Activated T-helper 2 cell treated with anti-CD3 and anti-CD28 coated beads, Interferon-gamma antibody, Interleukin-2, Interleukin-4, amounts not matched to agents 10 μg/mL and 5 μg/mL and 100 μg/mL, durations not matched to agents 14 hours and 24 hours and 36 hours (primary cell): Measurements from ENCODE around the gene C5orf46. TPM values are rescaled to one million over a fixed set of nuclear protein-coding genes. Genes with fewer than 3 reads are reported as not detected.

Experiments used
- DNase-seq: peaks from one replicate; pipeline ENCODE4 v3.0.0; 2021; ENCODE audit warnings: low spot score
- H3K27ac Mint-ChIP-seq: one replicate; pipeline ENCODE4 v1.8.0; 2021; ENCODE audit warnings: mixed read lengths
- H3K27me3 Mint-ChIP-seq: one replicate; pipeline ENCODE4 v1.8.0; 2021; ENCODE audit warnings: low read depth, mixed read lengths
- H3K36me3 Mint-ChIP-seq: one replicate; pipeline ENCODE4 v1.8.0; 2021; ENCODE audit warnings: low read depth, mixed read lengths
- H3K4me1 Mint-ChIP-seq: one replicate; pipeline ENCODE4 v1.8.0; 2021; ENCODE audit warnings: low read depth, mixed read lengths
- H3K4me3 Mint-ChIP-seq: one replicate; pipeline ENCODE4 v1.8.0; 2021; ENCODE audit warnings: low read depth, mild to moderate bottlenecking, moderate library complexity, mixed read lengths
- H3K9me3 Mint-ChIP-seq: one replicate; pipeline ENCODE4 v1.8.0; 2021; ENCODE audit warnings: mixed read lengths
- intact Hi-C: fragments of 100-400 bp; cut with micrococcal nuclease; formaldehyde crosslinking; loops from one replicate; pipeline ENCODE4 v1.15.1; 2023
- total RNA-seq: library from RNA; stranded (reverse); gene quantifications from 2 replicates; pipeline ENCODE4 v1.2.3, GENCODE V29; 2022

The C5orf46 gene
- total RNA-seq, 1 donor from 2014 or later = not detected

DNA sequence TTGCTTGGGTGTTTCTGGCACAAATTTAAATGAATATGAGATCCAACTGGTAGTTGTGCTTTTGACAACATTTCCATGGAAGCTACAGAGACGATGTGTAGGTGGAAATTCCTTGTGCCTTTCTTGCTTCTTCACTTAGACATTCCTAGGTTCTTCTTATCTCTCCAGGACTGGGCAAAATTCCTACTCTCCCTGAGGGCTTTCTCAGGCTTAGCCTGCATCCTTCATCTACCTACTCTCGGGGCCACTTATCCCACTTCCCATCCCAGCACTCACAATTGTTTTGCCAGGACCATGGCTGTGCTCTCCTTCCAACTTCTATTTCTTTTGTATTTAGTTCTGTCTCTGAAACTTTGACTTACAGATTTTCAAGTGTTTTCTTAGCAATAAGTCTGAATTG, 57.1 kb downstream of the C5orf46 start:
- Mint-ChIP-seq H3K9me3 (no peaks in the 10 kb centered on the region), H3K4me3 (no peak overlapping the region), H3K27me3 (peaks cover 10% of the 10 kb centered on the region), H3K4me1 (no peaks in the 10 kb centered on the region), H3K36me3 (no peaks in the 10 kb centered on the region), H3K27ac (no peak overlapping the region)
- DNase-seq = no peak
- intact Hi-C loops = no loop called here

DNA sequence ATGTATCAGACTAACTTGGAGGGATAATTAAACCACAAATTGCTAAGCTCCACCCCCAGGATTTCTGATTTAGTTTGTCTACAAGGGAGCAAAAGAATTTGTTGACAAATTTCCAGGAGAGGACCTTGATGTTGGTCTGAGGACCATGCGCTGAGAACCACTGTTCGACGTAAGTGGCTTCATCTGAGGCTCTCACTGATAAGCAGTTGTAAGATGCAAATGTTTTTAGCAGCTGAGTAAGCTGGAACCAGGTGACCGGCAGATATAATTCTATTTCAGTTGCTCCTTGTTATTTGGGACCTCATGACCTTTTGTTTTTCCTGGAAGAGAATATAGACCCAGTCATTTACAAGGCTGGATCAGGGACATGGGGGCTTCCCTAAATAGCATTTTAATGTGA, 60.7 kb downstream of the C5orf46 start:
- no peak for DNase-seq
- Mint-ChIP-seq H3K9me3 (no peaks in the 10 kb centered on the region), H3K4me1 (no peaks in the 10 kb centered on the region), H3K27me3 (peaks cover 10% of the 10 kb centered on the region), H3K27ac (no peak overlapping the region), H3K36me3 (no peaks in the 10 kb centered on the region), H3K4me3 (no peak overlapping the region)
- intact Hi-C loops = no loop called here

DNA sequence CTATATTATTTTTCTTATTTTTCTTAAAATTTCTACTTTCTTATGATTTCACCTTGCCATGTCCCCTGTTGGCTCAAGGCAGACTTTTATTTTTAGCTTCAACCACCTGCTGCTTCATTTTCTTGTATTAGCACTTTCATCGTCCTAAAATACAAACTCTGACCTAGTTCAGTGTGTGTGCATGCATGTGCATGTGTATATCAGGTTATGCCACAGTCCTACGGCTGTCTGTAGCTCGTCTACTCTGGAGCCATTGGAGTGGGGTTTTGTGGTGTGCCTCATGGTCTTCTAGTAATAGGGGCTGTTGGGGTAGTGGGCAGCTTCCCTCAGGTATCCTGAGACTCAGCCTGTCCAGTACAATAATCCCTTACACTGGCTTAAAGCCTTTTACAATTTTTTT, 61.5 kb downstream of the C5orf46 start:
- no peak for DNase-seq
- H3K27ac Mint-ChIP-seq = no peak overlapping the region
- H3K9me3 Mint-ChIP-seq = no peaks in the 10 kb centered on the region
- no peaks in the 10 kb centered on the region for H3K4me1 Mint-ChIP-seq
- H3K36me3 Mint-ChIP-seq = no peaks in the 10 kb centered on the region
- intact Hi-C loops = no loop called here
- H3K4me3 Mint-ChIP-seq = no peak overlapping the region
- peaks cover 10% of the 10 kb centered on the region for H3K27me3 Mint-ChIP-seq

DNA sequence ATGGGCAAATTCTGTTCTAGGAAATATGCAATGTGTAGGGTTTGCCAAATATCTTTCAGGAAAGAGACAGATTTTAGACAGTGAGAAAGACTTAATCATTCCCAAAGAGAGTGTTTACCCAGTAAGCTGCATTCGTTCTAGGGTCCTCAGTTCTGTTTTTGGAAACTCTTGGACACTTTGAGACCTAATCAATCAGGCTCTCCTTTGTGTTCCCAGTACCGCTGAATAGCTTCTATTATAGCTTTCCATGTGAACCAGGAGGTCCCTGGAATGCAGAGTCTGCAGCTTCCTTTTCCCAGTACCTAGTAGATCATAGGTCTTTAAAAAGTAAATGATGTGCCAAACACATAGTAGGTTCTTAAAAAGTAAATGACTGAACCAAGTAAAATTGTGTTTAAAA, 63.5 kb downstream of the C5orf46 start:
- Mint-ChIP-seq H3K9me3 (no peaks in the 10 kb centered on the region), H3K27ac (no peak overlapping the region), H3K27me3 (peaks cover 10% of the 10 kb centered on the region), H3K4me1 (no peaks in the 10 kb centered on the region), H3K4me3 (no peak overlapping the region), H3K36me3 (no peaks in the 10 kb centered on the region)
- intact Hi-C loops = no loop called here
- no peak for DNase-seq

Other genes starting within 250 kb of the C5orf46 start
- gene JAKMIP2, start 123.8 kb downstream of the C5orf46 start, total RNA-seq = 4.1 and 4.9 TPM in 2 replicates
- gene SPINK1, start 74.9 kb downstream of the C5orf46 start, total RNA-seq = not detected in 2 replicates
- not detected in 2 replicates for gene SCGB3A2, start 27.8 kb downstream of the C5orf46 start, total RNA-seq
- gene SPINK5, start 157.4 kb upstream of the C5orf46 start, total RNA-seq = not detected in 2 replicates